Stomach (tissue), 9 donors: ENCODE measurements around the gene TMEM219. TPM values are rescaled to one million over a fixed set of nuclear protein-coding genes. Genes with fewer than 3 reads are reported as not detected.
"Not testable (repeated sequence)": the region's sequence is repeated elsewhere in the genome, so short reads cannot be mapped to it uniquely, and the experiment has no call there.

Source experiments
- DNase-seq, 2 donors: peaks; one replicate each; pipeline versions ENCODE4 v3.0.0 to v3.0.0-alpha.2; 2013 to 2019
- H3K27ac ChIP-seq, 5 donors: fragments of 200-600 bp in 4 of 5; sonication (generic) in 4 of 5; one replicate each; pipeline ENCODE4 v1.5.1; 2013 to 2019; ENCODE audit warnings: mild to moderate bottlenecking in 1 of 5, moderate library complexity in 1 of 5
- H3K27me3 ChIP-seq, 3 donors: fragments of 200-600 bp; sonication (generic); one replicate each; pipeline ENCODE4 v1.5.1; 2017 to 2019; ENCODE audit warnings: mixed run types in 1 of 3
- H3K36me3 ChIP-seq, 4 donors: fragments of 200-600 bp; sonication (generic); 1 replicate in 3 of 4; 2 replicates in 1 of 4; pipeline ENCODE4 v1.5.1; 2016 to 2019
- H3K4me1 ChIP-seq, 4 donors: fragments of 200-600 bp; sonication (generic); one replicate each; pipeline ENCODE4 v1.5.1; 2016 to 2019
- H3K4me3 ChIP-seq, 4 donors: fragments of 200-600 bp; sonication (generic) in 3 of 4; one replicate each; pipeline ENCODE4 v1.5.1; 2016 to 2019; ENCODE audit warnings: mild to moderate bottlenecking in 1 of 4
- H3K9me3 ChIP-seq, 4 donors: fragments of 200-600 bp; sonication (generic); one replicate each; pipeline ENCODE4 v1.5.1; 2016 to 2019
- EP300 ChIP-seq: sonication (generic); formaldehyde crosslinking; IDR thresholded peaks from one replicate; pipeline ENCODE4 v1.6.1; 2017; ENCODE audit warnings: antibody characterized with exemption
- POLR2A ChIP-seq, 4 donors: fragments of 450-650 bp; IDR thresholded peaks; one replicate each; pipeline ENCODE4 v1.6.1; 2016; ENCODE audit warnings: antibody characterized with exemption in 4 of 4, control low read depth in 2 of 4, mild to moderate bottlenecking in 1 of 4, moderate library complexity in 1 of 4
- POLR2AphosphoS5 ChIP-seq, 3 donors: sonication (generic); formaldehyde crosslinking; IDR thresholded peaks; one replicate each; pipeline ENCODE4 v1.6.1; 2016; ENCODE audit warnings: antibody characterized with exemption in 3 of 3
- WGBS, 5 donors: extraction: QIAGEN DNeasy Blood & Tissue Kit in 3 of 5; methylation state at CpG; one replicate each; pipeline versions ENCODE4 v1.1.5 to v1.1.7; 2013 to 2018; 5-methylcytosine and 5-hydroxymethylcytosine counted together
- intact Hi-C: fragments of 100-400 bp; cut with DNase I; formaldehyde crosslinking; loops from one replicate; pipeline ENCODE4 v1.15.1; 2023; ENCODE audit warnings: low total_unique reads
- polyA plus RNA-seq, 3 donors: library from polyadenylated mRNA; stranded (reverse); fragments of 200-250 nt; gene quantifications; one replicate each; pipeline ENCODE4 v1.2.3, GENCODE V29; 2013
- total RNA-seq, 5 donors: library from RNA; depleted of rRNA; stranded (reverse); fragments of >200 nt; gene quantifications; one replicate each; pipeline versions ENCODE4 v1.1.0 to v1.2.3, GENCODE V29; 2014 to 2016
- TF ChIP-seq, protein P1 (sequence below), 7 experiments: fragments of 450-650 bp in 4 of 7; fragments of 200-600 bp in 3 of 7; sonication (generic) in 3 of 7; IDR thresholded peaks; one replicate each; pipeline ENCODE4 v1.5.1; 2016 to 2019; ENCODE audit warnings: antibody characterized with exemption in 7 of 7, control low read depth in 2 of 7, mild to moderate bottlenecking in 1 of 7
- donor health status: healthy with polysubstance abuse.
- donor health status: Bipolar disorder and iron deficiency.
- donor health status: healthy.

The TMEM219 gene
- total and polyA plus RNA-seq, 8 donors = 32.1 to 286 (median 139) TPM

DNA sequence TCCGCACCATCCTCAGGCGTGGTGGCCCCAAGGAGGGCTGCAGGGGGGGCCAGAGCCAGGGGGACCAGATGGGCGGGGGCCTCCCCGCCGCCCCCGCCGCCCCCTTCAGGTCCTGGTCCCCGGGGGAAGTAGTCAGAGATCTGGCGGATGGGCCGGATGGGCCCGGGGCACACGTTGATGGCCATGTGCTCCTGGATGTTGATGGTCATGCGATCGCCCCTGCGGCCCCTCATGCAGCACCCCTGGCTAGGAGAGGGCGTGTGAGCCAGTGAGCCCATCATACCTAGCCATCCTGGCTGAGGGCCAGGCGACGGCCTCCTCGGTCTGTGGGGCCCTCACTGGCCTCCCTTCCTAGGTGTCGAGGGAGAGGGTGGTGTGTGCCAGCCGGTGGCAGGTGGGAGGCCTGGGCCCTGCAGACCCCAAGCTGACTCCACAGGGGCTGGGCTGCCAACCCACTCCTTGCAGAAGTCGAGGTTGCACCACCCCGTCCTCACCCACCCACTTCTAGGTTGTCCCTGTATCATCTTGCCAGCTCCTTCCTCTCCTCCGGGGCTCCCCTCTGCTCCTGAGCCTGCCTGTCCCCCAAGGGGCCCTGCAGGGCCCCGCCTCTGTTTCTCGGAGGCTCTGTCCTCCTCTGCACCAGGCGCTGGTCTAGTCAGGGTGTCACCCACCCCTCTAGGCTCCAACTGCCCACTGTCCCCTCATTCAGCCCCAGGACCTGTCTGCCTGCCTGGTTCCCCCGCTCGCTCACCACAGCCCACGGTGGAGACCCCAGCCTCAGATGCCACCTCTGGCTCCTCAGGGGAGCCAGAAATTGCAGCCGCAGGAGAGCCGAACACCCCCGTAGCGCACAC, 48.3 kb downstream of the TMEM219 start:
- intact Hi-C loops = no loop called here
- Histone ChIP-seq H3K36me3 (no peaks in the 10 kb centered on the region), H3K27me3 (peaks cover 25 to 57% (median 35%) of the 10 kb centered on the region in 3 donors), H3K4me3 (peak overlapping the region; percentile 35 to 55 (median 43)), H3K27ac (no peak overlapping the region), H3K4me1 (peaks cover 19 to 34% (median 28%) of the 10 kb centered on the region in 4 donors), H3K9me3 (no peaks in the 10 kb centered on the region)
- DNase-seq = no peak
- TF ChIP-seq POLR2A (IDR thresholded peaks at IDR 0.05) (no peak), POLR2AphosphoS5 (IDR thresholded peaks at IDR 0.05) (no peak), EP300 (no peak)
- TF ChIP-seq, protein P1, sequence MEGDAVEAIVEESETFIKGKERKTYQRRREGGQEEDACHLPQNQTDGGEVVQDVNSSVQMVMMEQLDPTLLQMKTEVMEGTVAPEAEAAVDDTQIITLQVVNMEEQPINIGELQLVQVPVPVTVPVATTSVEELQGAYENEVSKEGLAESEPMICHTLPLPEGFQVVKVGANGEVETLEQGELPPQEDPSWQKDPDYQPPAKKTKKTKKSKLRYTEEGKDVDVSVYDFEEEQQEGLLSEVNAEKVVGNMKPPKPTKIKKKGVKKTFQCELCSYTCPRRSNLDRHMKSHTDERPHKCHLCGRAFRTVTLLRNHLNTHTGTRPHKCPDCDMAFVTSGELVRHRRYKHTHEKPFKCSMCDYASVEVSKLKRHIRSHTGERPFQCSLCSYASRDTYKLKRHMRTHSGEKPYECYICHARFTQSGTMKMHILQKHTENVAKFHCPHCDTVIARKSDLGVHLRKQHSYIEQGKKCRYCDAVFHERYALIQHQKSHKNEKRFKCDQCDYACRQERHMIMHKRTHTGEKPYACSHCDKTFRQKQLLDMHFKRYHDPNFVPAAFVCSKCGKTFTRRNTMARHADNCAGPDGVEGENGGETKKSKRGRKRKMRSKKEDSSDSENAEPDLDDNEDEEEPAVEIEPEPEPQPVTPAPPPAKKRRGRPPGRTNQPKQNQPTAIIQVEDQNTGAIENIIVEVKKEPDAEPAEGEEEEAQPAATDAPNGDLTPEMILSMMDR (IDR thresholded peaks at IDR 0.05) = no peak
- 14 to 25% (median 20%) methylated on average over 24 to 34 of the region's 34 CpGs for WGBS, 5 donors

DNA sequence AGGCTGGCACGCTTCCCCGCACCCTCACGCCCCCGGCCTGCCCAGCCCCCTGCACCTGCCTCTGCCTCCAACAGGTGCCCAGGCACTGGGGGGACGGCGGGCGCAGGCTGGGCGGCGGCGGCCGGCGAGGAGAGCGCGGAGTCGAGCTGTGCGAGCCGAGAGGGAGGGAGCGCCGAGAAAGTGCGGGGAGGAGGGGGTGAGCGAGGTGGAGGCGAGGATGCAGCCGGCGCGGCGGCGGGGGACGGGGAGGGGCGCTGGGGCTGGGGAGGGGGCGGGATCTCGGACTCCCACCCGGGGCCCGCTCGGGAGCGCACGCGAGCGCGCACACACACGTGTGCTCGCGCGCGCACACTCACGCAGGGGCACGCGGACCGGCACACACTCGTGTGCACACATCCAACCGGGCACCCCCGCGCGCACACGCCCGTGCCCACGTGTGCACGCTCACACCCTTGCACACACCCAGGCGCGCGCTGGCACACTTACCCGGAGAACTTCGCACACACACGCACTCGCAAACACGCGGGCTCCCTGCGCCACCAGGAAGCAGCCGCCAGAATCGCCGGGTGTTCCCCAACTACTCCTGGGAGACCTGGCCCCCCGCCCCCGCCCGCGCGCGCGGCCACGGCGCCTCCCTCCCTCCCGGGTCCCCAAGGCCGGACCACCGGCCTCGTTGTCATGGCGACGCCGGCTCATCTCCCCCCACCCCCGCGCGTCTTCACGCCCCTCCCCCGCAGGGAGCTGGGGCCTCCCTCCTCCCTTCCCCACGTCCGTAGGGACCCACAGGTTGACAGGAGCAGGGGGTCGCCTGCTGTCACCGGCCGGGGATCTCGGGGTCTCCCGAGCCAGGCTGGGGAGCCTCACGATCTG, 49.2 kb downstream of the TMEM219 start, which contains the start of gene DOC2A:
DOC2A (minus strand) TSS at position 184 of the 870 bp plus-strand sequence. CDS start 805 bp downstream, outside the sequence.
- intact Hi-C loops = no loop called here
- H3K27me3 ChIP-seq = peaks cover 25 to 57% (median 35%) of the 10 kb centered on the region in 3 donors
- H3K4me3 ChIP-seq = peak within 1 kb of the TSS; percentile 35 to 55 (median 43)
- H3K9me3 ChIP-seq = no peaks in the 10 kb centered on the region
- DNase-seq = peak in 1 of 2 donors; percentile 74
- no peak within 1 kb of the TSS for H3K27ac ChIP-seq
- 0 to 4% (median 0%) methylated on average over 17 to 99 of the region's 99 CpGs for WGBS, 5 donors
- TF ChIP-seq EP300 (no peak), POLR2AphosphoS5 (IDR thresholded peaks at IDR 0.05) (no peak), POLR2A (IDR thresholded peaks at IDR 0.05) (no peak)
- TF ChIP-seq, protein P1 (IDR thresholded peaks at IDR 0.05) = no peak
- H3K36me3 ChIP-seq = no peaks in the 10 kb centered on the region
- peaks cover 16 to 28% (median 21%) of the 10 kb centered on the region in 4 donors for H3K4me1 ChIP-seq

DNA sequence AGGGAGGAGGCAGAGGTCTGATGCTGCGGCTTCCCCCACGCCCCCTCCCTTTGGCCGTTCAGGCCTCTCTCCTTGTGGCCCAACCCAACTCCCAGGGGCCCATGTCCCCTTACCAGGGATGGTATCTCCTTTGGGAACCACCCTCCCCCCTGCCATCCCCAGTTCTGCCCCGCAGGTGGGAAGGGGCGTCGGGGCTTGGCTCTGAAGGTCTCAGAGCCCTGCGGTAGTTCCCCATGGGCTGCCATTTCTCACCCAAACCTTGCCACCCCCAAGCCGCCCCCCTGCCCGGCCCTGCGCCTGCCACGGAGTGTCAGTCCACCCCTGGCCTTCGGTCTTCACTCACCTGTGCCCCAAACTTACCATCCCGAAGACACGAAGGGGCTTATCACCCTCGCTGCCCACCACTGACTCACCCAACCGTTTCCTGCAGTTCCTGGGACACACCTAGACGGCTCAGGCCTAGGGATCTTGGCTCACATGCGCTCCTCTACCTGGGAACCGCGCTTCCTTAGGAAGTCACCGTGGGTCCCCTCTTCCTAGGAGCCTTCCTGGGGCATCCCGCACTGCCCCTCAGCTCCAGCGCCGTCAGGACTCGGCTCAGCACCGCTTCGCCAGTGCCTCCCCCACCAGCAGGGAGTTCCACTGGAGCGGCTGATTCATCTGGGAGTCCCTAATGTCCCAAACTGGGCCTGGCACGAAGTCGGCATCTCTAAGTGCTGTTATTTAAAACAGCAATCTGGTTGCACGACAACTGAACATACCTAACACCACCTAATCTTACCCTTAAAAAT, 50.0 kb downstream of the TMEM219 start:
- Histone ChIP-seq H3K9me3 (no peaks in the 10 kb centered on the region), H3K4me1 (peaks cover 16 to 28% (median 21%) of the 10 kb centered on the region in 4 donors), H3K27ac (no peak overlapping the region), H3K36me3 (no peaks in the 10 kb centered on the region), H3K27me3 (peaks cover 25 to 57% (median 35%) of the 10 kb centered on the region in 3 donors), H3K4me3 (peak overlapping the region in 3 of 4 donors; percentile 35 to 55 (median 50))
- no peak for TF ChIP-seq POLR2A (IDR thresholded peaks at IDR 0.05)
- no peak for TF ChIP-seq EP300
- 17 to 22% (median 20%) methylated on average over 9 to 31 of the region's 31 CpGs for WGBS, 5 donors
- no peak for DNase-seq
- intact Hi-C loops = no loop called here

DNA sequence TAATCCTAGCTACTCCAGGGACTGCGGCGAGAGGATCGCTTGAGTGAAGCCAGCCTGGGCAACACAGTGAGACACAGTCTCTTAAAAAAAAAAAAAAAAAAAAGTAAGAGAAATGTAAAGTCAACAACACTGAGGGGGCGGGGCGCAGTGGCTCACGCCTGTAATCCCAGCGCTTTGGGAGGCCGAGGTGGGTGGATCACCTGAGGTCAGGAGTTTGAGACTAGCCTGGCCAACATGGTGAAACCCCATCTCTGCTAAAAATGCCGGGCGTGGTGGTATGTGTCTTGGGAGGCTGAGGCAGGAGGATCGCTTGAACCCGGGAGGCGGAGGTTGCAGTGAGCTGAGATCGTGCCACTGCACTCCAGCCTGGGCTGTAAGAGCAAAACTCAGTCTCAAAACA, 50.7 kb downstream of the TMEM219 start:
- intact Hi-C loops, DNase-seq, H3K27ac ChIP-seq, H3K36me3 ChIP-seq, H3K4me3 ChIP-seq, H3K9me3 ChIP-seq: not testable (repeated sequence)
- peaks cover 25 to 54% (median 35%) of the 10 kb centered on the region in 3 donors for H3K27me3 ChIP-seq
- 65 to 80% (median 70%) methylated on average over 14 of the region's 14 CpGs for WGBS, 5 donors
- H3K4me1 ChIP-seq = peaks cover 16 to 28% (median 21%) of the 10 kb centered on the region in 4 donors

DNA sequence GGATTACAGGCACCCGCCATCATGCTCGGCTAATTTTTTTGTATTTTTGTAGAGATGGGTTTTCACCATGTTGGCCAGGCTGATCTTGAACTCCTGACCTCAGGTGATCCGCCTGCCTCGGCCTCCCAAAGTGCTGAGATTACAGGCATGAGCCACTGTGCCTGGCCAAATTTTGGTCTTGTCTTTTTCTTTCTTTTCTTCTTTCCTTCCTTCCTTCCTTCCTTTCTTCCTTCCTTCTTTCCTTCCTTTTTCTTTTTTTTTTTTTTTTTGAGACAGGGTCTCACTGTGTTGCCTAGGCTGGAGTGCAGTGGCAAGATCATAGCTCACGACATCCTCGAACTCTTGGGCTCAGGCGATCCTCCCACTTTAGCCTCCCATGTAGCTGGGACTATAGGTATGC, 53.6 kb downstream of the TMEM219 start:
- 89 to 95% (median 90%) methylated on average over 7 of the region's 7 CpGs for WGBS, 5 donors
- H3K27ac ChIP-seq, H3K36me3 ChIP-seq, H3K9me3 ChIP-seq, H3K4me3 ChIP-seq, intact Hi-C loops, DNase-seq: not testable (repeated sequence)
- peaks cover 13 to 18% (median 16%) of the 10 kb centered on the region in 4 donors for H3K4me1 ChIP-seq
- H3K27me3 ChIP-seq = peaks cover 12 to 25% (median 20%) of the 10 kb centered on the region in 3 donors
